Lung (tissue), 12 donors: ENCODE results near the gene SCD5. TPM values are rescaled to one million over a fixed set of nuclear protein-coding genes. Genes with fewer than 3 reads are reported as not detected.

Experiments used
- ATAC-seq: fragments of 200-7000 bp; cut with Tn5 transposase; one replicate; pipeline ENCODE4 v1.9.1; 2020; ENCODE audit warnings: moderate number of reproducible peaks; ENCODE audit not compliant: insufficient read depth, low FRiP score
- DNase-seq, 3 donors: peaks; one replicate each; pipeline ENCODE4 v3.0.0-alpha.2; 2013 to 2017
- H3K27ac ChIP-seq, 2 donors: one replicate each; pipeline ENCODE4 v1.5.1; 2013; ENCODE audit warnings: mild to moderate bottlenecking in 2 of 2, moderate library complexity in 2 of 2, control low read depth in 1 of 2, inconsistent platforms in 1 of 2, low read depth in 1 of 2, low read length in 1 of 2
- H3K27me3 ChIP-seq, 3 donors: one replicate each; pipeline ENCODE4 v1.5.1; 2013; ENCODE audit warnings: low read length in 2 of 3; ENCODE audit not compliant: control insufficient read depth in 3 of 3, insufficient read depth in 3 of 3
- H3K36me3 ChIP-seq, 4 donors: one replicate each; pipeline ENCODE4 v1.5.1; 2013; ENCODE audit warnings: low read length in 4 of 4, mild to moderate bottlenecking in 1 of 4, moderate library complexity in 1 of 4; ENCODE audit not compliant: control insufficient read depth in 4 of 4, insufficient read depth in 4 of 4
- H3K4me1 ChIP-seq, 5 donors: one replicate each; pipeline ENCODE4 v1.5.1; 2013; ENCODE audit warnings: low read length in 5 of 5, mild to moderate bottlenecking in 2 of 5, moderate library complexity in 1 of 5; ENCODE audit not compliant: control insufficient read depth in 5 of 5, insufficient read depth in 5 of 5
- H3K4me3 ChIP-seq: one replicate; pipeline ENCODE4 v1.5.1; 2013; ENCODE audit warnings: mild to moderate bottlenecking, control low read depth, moderate library complexity
- H3K9ac ChIP-seq, 2 donors: one replicate each; pipeline ENCODE4 v1.5.1; 2013; ENCODE audit warnings: low read length in 2 of 2, control low read depth in 1 of 2; ENCODE audit not compliant: insufficient read depth in 1 of 2
- H3K9me3 ChIP-seq, 4 donors: one replicate each; pipeline ENCODE4 v1.5.1; 2013; ENCODE audit warnings: low read length in 3 of 4, mild to moderate bottlenecking in 1 of 4, moderate library complexity in 1 of 4; ENCODE audit not compliant: control insufficient read depth in 4 of 4, insufficient read depth in 3 of 4
- CTCF ChIP-seq: IDR thresholded peaks from 2 replicates; pipeline ENCODE4 v1.5.1; 2012; ENCODE audit warnings: mild to moderate bottlenecking; ENCODE audit errors: control extremely low read depth, extremely low read depth
- WGBS, 2 donors: extraction: QIAGEN DNeasy Blood & Tissue Kit; methylation state at CpG; one replicate each; pipeline ENCODE4 v1.1.7; 2013; 5-methylcytosine and 5-hydroxymethylcytosine counted together
- polyA plus RNA-seq, 2 donors: library from polyadenylated mRNA; stranded (reverse); fragments of 200-250 nt; gene quantifications; one replicate each; pipeline ENCODE4 v1.2.1, GENCODE V29; 2013
- total RNA-seq, 2 donors: library from RNA; depleted of rRNA in 1 of 2; stranded (reverse); fragments of >200 nt in 1 of 2; gene quantifications; one replicate each; pipeline ENCODE4 v1.2.1, GENCODE V29; 2014 to 2021
- donor health status: control.
- donor health status: control.
- donor health status: Bipolar disorder and iron deficiency.
- donor health status: healthy.
- donor health status: DM: yes; HTN: yes; CAD: no.

Gene SCD5
- total and polyA plus RNA-seq, 4 donors = 5.0 to 22.6 (median 13.8) TPM

- H3K36me3 ChIP-seq = no peaks in the 10 kb centered on the region
- TF ChIP-seq CTCF = no peak
- no peak overlapping the region for H3K9ac ChIP-seq
Observed at GRCh38 chr4:82746705-82747574, 51.7 kb downstream of the SCD5 start.

GRCh38 chr4:82745173-82745842 lies 53.3 kb downstream of the SCD5 start:
- H3K4me1 ChIP-seq = peaks cover 0 to 15% (median 0%) of the 10 kb centered on the region in 5 donors
- 72 to 82% methylated on average over 6 of the region's 6 CpGs for WGBS, 2 donors
- H3K9ac ChIP-seq = peak overlapping the region in 1 of 2 donors; percentile 11
- DNase-seq (no peak), ATAC-seq (no peak)
- H3K4me3 ChIP-seq = no peak overlapping the region
- H3K36me3 ChIP-seq = no peaks in the 10 kb centered on the region
- no peak for TF ChIP-seq CTCF
- no peaks in the 10 kb centered on the region for H3K9me3 ChIP-seq
- H3K27me3 ChIP-seq = no peaks in the 10 kb centered on the region
- H3K27ac ChIP-seq = no peak overlapping the region

More at GRCh38 chr4:82746705-82747574, 51.7 kb downstream of the SCD5 start:
- ATAC-seq (no peak), DNase-seq (no peak)
- Histone ChIP-seq H3K27ac (no peak overlapping the region), H3K9me3 (no peaks in the 10 kb centered on the region), H3K4me1 (peaks cover 0 to 15% (median 1%) of the 10 kb centered on the region in 5 donors), H3K27me3 (no peaks in the 10 kb centered on the region), H3K4me3 (no peak overlapping the region)
- WGBS, 2 donors = 74 to 81% methylated on average over 12 of the region's 13 CpGs

- Histone ChIP-seq H3K27me3 (no peaks in the 10 kb centered on the region), H3K27ac (no peak overlapping the region), H3K9me3 (no peaks in the 10 kb centered on the region), H3K4me1 (peaks cover 0 to 15% (median 0%) of the 10 kb centered on the region in 5 donors), H3K36me3 (no peaks in the 10 kb centered on the region), H3K4me3 (no peak overlapping the region), H3K9ac (no peak overlapping the region)
- TF ChIP-seq CTCF = no peak
- WGBS, 2 donors = 59 to 79% methylated on average over 5 of the region's 5 CpGs
- ATAC-seq = no peak
- peak; percentile 53 to 86 (median 64) for DNase-seq
Observed at GRCh38 chr4:82744284-82744968, 54.2 kb downstream of the SCD5 start.
